DMS153 treated with DMSO at 0.1 percent for 48 hours (cell line): ENCODE measurements around the gene SLC25A30.
"Not testable (repeated sequence)": the region's sequence is repeated elsewhere in the genome, so short reads cannot be mapped to it uniquely, and the experiment has no call there.

Experiments used
- DNase-seq: peaks from one replicate; lab custom pipeline; 2025; ENCODE audit not compliant: unreplicated experiment; lab: John Stamatoyannopoulos, UW

Gene SLC25A30

GRCh38 chr13:45432737-45433380, 14.7 kb upstream of the SLC25A30 start:
- no peak for DNase-seq

GRCh38 chr13:45426056-45426841, 8.1 kb upstream of the SLC25A30 start:
- not testable (repeated sequence) for DNase-seq

DNA sequence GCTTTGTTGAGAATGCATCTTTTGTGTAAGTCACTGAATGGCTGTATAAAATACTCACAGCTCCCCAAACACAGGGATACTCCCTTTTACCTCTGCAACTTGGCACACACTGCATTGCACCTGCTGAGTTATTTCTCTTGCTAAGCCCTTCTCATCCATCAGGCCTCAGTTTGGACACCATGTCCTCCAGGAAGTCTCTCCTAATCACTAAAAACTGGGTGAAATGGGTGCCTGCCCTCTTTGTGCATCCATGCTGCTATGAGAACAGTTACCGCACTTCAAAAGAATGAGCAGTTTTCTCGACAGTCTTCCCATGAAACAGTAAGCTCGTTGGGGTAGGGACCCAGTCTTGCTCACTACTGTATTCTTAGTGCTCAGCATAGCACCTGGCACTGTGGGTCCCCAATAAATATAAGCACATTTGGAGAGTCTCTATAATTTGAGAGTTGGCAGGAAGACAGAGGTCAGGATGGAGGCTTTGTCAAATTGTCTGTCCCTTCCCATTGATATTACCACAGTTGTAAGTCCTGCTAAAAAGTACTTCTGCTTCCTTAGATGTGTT, 4.6 kb upstream of the SLC25A30 start:
- DNase-seq, result no peak

DNA sequence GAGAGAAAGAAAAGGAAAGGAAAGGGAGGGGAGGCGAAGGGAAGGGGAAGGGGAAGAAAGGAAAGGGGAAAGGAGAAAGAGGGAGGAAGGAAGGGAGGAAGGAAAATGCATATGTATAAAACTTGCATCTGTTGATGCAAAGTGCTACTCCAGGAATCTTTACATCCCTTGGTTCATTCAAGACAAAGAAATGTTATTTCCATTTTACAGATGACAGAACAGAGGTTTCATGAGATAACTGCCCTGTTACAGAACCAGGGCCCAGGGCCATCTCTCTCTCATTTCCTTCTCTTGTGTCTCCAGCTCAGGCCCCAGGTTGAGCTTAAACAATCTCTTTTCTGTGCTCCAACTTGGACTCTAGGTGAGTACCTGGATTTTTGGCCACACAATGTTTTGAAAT, 1.8 kb upstream of the SLC25A30 start:
- no peak for DNase-seq

- DNase-seq, result not testable (repeated sequence)
Observed at GRCh38 chr13:45419389-45419788, 1.2 kb upstream of the SLC25A30 start.

DNA sequence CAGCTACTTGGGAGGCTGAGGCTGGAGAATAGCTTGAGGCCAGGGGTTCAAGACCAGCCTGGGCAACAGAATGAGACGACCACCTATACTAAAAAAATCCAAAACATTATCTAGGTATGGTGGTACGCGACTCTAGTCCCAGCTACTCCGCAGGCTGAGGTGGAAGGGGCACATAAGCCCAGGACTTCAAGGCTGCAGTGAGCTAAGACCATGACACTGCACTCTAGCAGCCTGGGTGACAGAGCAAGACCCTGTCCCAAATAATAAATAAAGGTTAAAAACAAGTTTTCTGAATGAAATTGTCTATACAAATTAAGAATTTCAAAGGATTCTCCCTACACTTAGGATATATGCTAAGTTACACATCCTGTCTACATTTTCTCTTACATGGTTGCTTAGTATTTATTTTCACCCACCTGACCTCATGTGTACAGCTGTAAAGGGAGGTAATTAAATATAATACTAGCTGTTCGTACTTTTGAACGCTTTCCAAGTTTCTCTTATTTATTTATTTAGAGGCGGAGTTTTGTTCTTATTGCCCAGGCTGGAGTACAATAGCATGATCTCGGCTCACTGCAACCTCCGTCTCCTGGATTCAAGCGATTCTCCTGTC, 1.6 kb downstream of the SLC25A30 start:
- peak; percentile 38 for DNase-seq

GRCh38 chr13:45415112-45415511, 3.1 kb downstream of the SLC25A30 start:
- DNase-seq, result no peak

- DNase-seq, result no peak
Observed at GRCh38 chr13:45413826-45414307, 4.3 kb downstream of the SLC25A30 start.

GRCh38 chr13:45412274-45413049, 5.7 kb downstream of the SLC25A30 start:
- DNase-seq, result no peak

GRCh38 chr13:45411631-45412030, 6.5 kb downstream of the SLC25A30 start:
- no peak for DNase-seq

GRCh38 chr13:45411221-45411620, 7.0 kb downstream of the SLC25A30 start:
- DNase-seq, result no peak

DNA sequence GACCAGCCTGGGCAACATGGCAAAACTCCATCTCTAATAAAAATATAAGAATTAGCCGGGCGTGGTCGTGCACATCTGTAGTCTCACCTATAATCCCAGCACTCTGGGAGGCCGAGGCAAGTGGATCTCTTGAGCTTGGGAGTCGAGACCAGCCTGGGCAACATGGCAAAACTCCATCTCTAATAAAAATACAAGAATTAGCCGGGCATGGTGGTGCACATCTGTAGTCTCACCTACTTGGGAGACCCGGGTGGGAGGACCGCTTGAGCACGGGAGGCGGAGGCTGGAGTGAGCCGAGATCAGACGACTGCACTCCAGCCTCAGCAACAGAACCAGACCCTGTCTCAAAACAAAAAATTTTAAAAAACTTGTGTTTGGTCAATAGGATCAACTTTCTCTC, 7.7 kb downstream of the SLC25A30 start:
- DNase-seq, result no peak

DNA sequence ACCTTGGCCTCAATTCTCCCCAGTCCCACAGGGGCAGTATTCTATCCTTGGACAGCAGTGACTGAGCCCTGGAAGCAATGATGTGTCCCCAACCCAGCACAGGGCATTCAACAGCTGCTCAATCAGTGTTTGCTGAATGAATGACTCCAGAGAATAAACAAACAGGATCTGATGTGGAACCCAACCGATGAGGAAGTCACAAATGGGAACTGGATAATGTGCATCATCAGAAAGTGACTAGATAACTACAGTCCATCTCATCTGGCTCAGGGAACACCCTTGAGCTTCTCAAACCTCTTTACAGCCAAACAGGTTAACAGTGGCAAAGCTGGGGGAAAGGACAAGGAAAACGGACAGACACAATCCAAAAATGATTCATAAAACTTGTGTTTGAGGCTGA, 8.2 kb downstream of the SLC25A30 start:
- no peak for DNase-seq

GRCh38 chr13:45406421-45406820, 11.8 kb downstream of the SLC25A30 start:
- DNase-seq, result no peak

- no peak for DNase-seq
Observed at GRCh38 chr13:45403081-45403480, 15.1 kb downstream of the SLC25A30 start.

GRCh38 chr13:45402641-45403040, 15.5 kb downstream of the SLC25A30 start:
- DNase-seq, result no peak

GRCh38 chr13:45401314-45401713, 16.9 kb downstream of the SLC25A30 start:
- DNase-seq, result no peak

DNA sequence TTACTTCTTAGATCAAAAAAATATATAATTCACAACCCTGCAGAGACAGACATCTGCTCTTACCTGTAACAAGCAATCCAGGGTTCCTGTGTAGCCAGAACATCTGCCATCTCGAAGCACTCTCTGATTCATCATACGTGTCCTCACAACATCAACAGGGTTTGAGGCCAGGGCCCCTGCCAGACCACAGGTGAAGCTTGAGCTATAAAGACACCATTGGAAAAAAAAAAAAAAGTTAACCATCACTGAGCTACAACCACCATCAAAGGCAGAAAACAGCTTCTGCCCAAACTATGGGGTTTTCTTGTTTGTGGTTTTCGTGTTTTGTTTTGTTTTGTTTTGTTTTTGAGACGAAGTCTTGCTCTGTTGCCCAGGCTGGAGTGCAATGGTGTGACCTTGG, 19.3 kb downstream of the SLC25A30 start:
- DNase-seq, result no peak

DNA sequence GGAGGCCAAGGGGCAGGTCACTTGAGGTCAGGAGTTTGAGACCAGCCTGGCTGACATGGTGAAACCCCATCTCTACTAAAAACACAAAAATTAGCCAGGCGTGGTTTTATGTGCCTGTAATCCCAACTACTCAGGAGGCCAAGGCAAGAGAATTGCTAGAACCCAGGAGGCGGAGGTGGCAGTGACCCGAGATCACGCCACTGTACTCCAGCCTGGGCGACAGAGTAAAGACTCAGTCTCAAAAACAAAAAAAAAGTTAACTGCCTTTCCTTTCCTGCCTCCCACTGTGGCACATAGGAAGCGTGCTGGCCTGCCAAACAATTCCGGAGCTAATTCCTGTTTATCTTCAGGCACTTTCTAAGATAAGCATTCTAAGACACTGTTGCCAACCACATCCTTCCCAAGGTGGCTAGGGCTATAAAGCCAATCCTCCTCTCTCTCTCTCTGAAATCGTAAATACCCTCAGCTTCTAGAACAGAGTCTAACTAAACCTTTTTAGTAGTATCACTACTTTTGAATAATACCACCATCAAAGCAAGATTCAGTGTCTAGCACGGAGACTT, 21.6 kb downstream of the SLC25A30 start:
- DNase-seq, result no peak

- peak; percentile 51 for DNase-seq
Observed at GRCh38 chr13:45393941-45394570, 24.1 kb downstream of the SLC25A30 start.
